Type B pancreatic cell (in vitro differentiated cells): ENCODE results near the gene CRABP1. TPM values are rescaled to one million over a fixed set of nuclear protein-coding genes. Genes with fewer than 3 reads are reported as not detected.

Source experiments
- DNase-seq: peaks from one replicate; pipeline ENCODE4 v3.0.0; 2021; ENCODE audit warnings: mixed read lengths; ENCODE audit not compliant: unreplicated experiment; ENCODE audit errors: extremely low spot score
- H3K27ac Mint-ChIP-seq: 2 replicates; pipeline ENCODE4 v1.8.0; 2021; ENCODE audit warnings: mild to moderate bottlenecking, mixed read lengths
- H3K27me3 Mint-ChIP-seq: 2 replicates; pipeline ENCODE4 v1.8.0; 2021; ENCODE audit warnings: mixed read lengths
- H3K36me3 Mint-ChIP-seq: 2 replicates; pipeline ENCODE4 v1.8.0; 2021; ENCODE audit warnings: mixed read lengths
- H3K4me1 Mint-ChIP-seq: one replicate; pipeline ENCODE4 v1.8.0; 2021; ENCODE audit warnings: mixed read lengths; ENCODE audit not compliant: unreplicated experiment
- H3K4me3 Mint-ChIP-seq: 2 replicates; pipeline ENCODE4 v1.8.0; 2021; ENCODE audit warnings: mild to moderate bottlenecking, mixed read lengths
- H3K9me3 Mint-ChIP-seq: 2 replicates; pipeline ENCODE4 v1.8.0; 2021; ENCODE audit warnings: mixed read lengths
- CTCF ChIP-seq: fragments of 200-600 bp; sonication (generic); conservative IDR thresholded peaks from 2 replicates; pipeline ENCODE4 v1.5.0; 2021; ENCODE audit warnings: antibody characterized with exemption, mild to moderate bottlenecking
- total RNA-seq: library from RNA; stranded (reverse); gene quantifications from 2 replicates; pipeline ENCODE4 v1.2.1, GENCODE V29; 2021; ENCODE audit warnings: low replicate concordance

The CRABP1 gene
- total RNA-seq, 1 donor from 2014 or later: 685 TPM

GRCh38 chr15:78319588-78319987 is 20.6 kb upstream of the CRABP1 start:
- no peak for DNase-seq
- H3K27me3 Mint-ChIP-seq: peaks cover 19% of the 10 kb centered on the region
- peak overlapping the region; percentile 23 for H3K27ac Mint-ChIP-seq
- peaks cover 62% of the 10 kb centered on the region for H3K4me1 Mint-ChIP-seq
- no peaks in the 10 kb centered on the region for H3K9me3 Mint-ChIP-seq
- H3K36me3 Mint-ChIP-seq: no peaks in the 10 kb centered on the region
- no peak overlapping the region for H3K4me3 Mint-ChIP-seq
- no peak for TF ChIP-seq CTCF

GRCh38 chr15:78320183-78320582 is 20.0 kb upstream of the CRABP1 start:
- Mint-ChIP-seq H3K4me1 (peaks cover 68% of the 10 kb centered on the region), H3K9me3 (no peaks in the 10 kb centered on the region), H3K4me3 (no peak overlapping the region), H3K36me3 (no peaks in the 10 kb centered on the region), H3K27ac (no peak overlapping the region), H3K27me3 (peaks cover 23% of the 10 kb centered on the region)
- TF ChIP-seq CTCF: no peak
- DNase-seq: no peak

- no peaks in the 10 kb centered on the region for H3K9me3 Mint-ChIP-seq
- no peak overlapping the region for H3K4me3 Mint-ChIP-seq
- no peak for DNase-seq
- H3K36me3 Mint-ChIP-seq: no peaks in the 10 kb centered on the region
- no peak overlapping the region for H3K27ac Mint-ChIP-seq
- peaks cover 70% of the 10 kb centered on the region for H3K4me1 Mint-ChIP-seq
- TF ChIP-seq CTCF: no peak
- H3K27me3 Mint-ChIP-seq: peaks cover 24% of the 10 kb centered on the region
These were observed 19.0 kb upstream of the CRABP1 start for GRCh38 chr15:78321041-78321570.

GRCh38 chr15:78321786-78322185 is 18.4 kb upstream of the CRABP1 start:
- TF ChIP-seq CTCF: no peak
- Mint-ChIP-seq H3K9me3 (no peaks in the 10 kb centered on the region), H3K4me1 (peaks cover 63% of the 10 kb centered on the region), H3K27ac (peak overlapping the region; percentile 24), H3K4me3 (peak overlapping the region; percentile 31), H3K36me3 (no peaks in the 10 kb centered on the region), H3K27me3 (peaks cover 24% of the 10 kb centered on the region)
- no peak for DNase-seq

GRCh38 chr15:78322243-78322642 is 17.9 kb upstream of the CRABP1 start:
- Mint-ChIP-seq H3K4me3 (peak overlapping the region; percentile 31), H3K36me3 (no peaks in the 10 kb centered on the region), H3K27me3 (peaks cover 26% of the 10 kb centered on the region), H3K4me1 (peaks cover 61% of the 10 kb centered on the region), H3K27ac (peak overlapping the region; percentile 24), H3K9me3 (no peaks in the 10 kb centered on the region)
- no peak for TF ChIP-seq CTCF
- no peak for DNase-seq
